ENCODE results near the gene CACNG8. TPM values are rescaled to one million over a fixed set of nuclear protein-coding genes. Genes with fewer than 3 reads are reported as not detected.

Gene CACNG8
- total and polyA plus RNA-seq, 12 donors = under 0.01 to 0.06 (median 0.03) TPM; not detected in 7

DNA sequence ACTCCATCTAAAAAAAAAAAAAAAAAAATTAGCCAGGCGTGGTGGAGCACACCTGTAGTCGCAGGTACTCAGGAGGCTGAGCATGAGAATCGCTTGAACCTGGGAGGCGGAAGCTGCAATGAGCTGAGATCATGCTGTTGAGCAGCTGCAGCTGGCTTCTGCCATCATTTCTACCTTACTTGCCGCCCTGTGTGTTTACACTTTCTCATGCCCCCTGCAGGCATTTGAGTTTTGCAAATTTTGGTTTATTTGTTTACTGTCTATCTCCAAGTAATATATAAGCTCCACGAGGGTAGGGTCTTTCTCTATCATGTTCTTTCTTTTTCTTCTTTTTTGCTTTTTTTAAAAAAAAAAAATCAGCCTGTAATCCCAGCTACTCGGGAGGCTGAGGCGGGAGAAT, 46.7 kb downstream of the CACNG8 start:
- WGBS, 4 donors = 73 to 84% (median 82%) methylated on average over 8 of the region's 8 CpGs
- no peaks in the 10 kb centered on the region for H3K9me3 ChIP-seq (replicated peaks in 1 of 3)
- no peaks in the 10 kb centered on the region for H3K4me1 ChIP-seq (replicated peaks in 1 of 2)
- intact Hi-C loops (cut with DNase I) = no loop called here
- H3K27ac ChIP-seq = no peak overlapping the region
- no peaks in the 10 kb centered on the region for H3K27me3 ChIP-seq
- TF ChIP-seq, protein P1, sequence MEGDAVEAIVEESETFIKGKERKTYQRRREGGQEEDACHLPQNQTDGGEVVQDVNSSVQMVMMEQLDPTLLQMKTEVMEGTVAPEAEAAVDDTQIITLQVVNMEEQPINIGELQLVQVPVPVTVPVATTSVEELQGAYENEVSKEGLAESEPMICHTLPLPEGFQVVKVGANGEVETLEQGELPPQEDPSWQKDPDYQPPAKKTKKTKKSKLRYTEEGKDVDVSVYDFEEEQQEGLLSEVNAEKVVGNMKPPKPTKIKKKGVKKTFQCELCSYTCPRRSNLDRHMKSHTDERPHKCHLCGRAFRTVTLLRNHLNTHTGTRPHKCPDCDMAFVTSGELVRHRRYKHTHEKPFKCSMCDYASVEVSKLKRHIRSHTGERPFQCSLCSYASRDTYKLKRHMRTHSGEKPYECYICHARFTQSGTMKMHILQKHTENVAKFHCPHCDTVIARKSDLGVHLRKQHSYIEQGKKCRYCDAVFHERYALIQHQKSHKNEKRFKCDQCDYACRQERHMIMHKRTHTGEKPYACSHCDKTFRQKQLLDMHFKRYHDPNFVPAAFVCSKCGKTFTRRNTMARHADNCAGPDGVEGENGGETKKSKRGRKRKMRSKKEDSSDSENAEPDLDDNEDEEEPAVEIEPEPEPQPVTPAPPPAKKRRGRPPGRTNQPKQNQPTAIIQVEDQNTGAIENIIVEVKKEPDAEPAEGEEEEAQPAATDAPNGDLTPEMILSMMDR (IDR thresholded peaks at IDR 0.05) = no peak
- DNase-seq = no peak
- H3K36me3 ChIP-seq (replicated peaks in 1 of 2) = no peaks in the 10 kb centered on the region
- H3K4me3 ChIP-seq = no peak overlapping the region

DNA sequence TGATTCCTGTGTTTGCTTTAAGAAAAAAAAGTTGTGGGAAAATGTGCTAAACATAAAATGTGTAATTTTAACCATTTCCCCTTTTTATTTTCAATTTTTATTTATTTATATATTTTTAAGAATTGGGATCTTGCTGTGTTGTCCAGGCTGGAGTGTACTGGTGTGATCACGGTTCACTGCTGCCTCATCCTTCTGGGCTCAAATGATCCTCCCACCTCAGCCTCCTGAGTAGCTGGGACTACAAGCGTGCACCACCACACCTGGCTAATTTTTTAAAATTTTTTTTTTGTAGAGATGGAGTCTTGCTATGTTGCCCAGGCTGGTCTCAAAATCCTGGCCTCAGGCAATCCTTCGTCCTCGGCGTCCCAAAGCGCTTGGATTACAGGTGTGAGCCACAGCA, 47.7 kb downstream of the CACNG8 start:
- Histone ChIP-seq H3K4me1 (replicated peaks in 1 of 2) (no peaks in the 10 kb centered on the region), H3K36me3 (replicated peaks in 1 of 2) (no peaks in the 10 kb centered on the region), H3K4me3 (no peak overlapping the region), H3K27ac (no peak overlapping the region), H3K27me3 (no peaks in the 10 kb centered on the region), H3K9me3 (replicated peaks in 1 of 3) (no peaks in the 10 kb centered on the region)
- intact Hi-C loops (cut with DNase I) = no loop called here
- TF ChIP-seq POLR2A (IDR thresholded peaks at IDR 0.05) = no peak
- TF ChIP-seq, protein P1 (IDR thresholded peaks at IDR 0.05) = no peak
- 77 to 91% (median 91%) methylated on average over 6 of the region's 6 CpGs for WGBS, 4 donors
- no peak for DNase-seq

DNA sequence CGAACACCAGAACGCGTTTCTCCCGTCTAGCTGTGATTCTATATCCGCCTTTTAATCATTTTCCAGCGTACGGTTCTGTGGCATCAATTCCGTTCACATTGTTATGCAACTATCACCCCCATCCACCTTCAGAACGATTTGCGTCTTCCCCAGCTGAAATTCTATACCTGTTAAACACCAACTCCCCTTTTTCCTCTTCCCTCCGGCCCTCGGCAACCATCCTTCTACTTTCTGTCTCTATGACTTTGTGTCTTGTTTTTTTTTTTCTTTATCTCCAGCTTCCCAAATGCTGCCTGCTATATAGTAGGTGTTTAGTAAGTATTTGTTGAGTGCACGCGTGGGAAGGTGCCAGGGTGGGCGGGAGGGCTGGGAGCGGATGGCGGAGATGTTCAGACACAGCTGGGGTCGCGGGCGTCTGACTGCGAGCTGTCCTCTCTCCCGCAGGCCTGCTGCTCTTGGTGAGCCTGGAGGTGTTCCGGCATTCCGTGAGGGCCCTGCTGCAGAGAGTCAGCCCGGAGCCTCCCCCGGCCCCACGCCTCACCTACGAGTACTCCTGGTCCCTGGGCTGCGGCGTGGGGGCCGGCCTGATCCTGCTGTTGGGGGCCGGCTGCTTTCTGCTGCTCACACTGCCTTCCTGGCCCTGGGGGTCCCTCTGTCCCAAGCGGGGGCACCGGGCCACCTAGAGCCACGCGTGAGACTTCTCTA, 48.9 kb downstream of the CACNG8 start:
- intact Hi-C loops (cut with DNase I) = no loop called here
- H3K36me3 ChIP-seq (replicated peaks in 1 of 2) = no peaks in the 10 kb centered on the region
- no peak for TF ChIP-seq POLR2A (IDR thresholded peaks at IDR 0.05)
- TF ChIP-seq, protein P1 (IDR thresholded peaks at IDR 0.05) = no peak
- WGBS, 4 donors = 28 to 42% (median 35%) methylated on average over 19 to 36 of the region's 36 CpGs
- no peak overlapping the region for H3K27ac ChIP-seq
- no peak overlapping the region for H3K4me3 ChIP-seq
- H3K27me3 ChIP-seq = no peaks in the 10 kb centered on the region
- no peaks in the 10 kb centered on the region for H3K9me3 ChIP-seq (replicated peaks in 1 of 3)
- no peak for DNase-seq
- H3K4me1 ChIP-seq (replicated peaks in 1 of 2) = no peaks in the 10 kb centered on the region

DNA sequence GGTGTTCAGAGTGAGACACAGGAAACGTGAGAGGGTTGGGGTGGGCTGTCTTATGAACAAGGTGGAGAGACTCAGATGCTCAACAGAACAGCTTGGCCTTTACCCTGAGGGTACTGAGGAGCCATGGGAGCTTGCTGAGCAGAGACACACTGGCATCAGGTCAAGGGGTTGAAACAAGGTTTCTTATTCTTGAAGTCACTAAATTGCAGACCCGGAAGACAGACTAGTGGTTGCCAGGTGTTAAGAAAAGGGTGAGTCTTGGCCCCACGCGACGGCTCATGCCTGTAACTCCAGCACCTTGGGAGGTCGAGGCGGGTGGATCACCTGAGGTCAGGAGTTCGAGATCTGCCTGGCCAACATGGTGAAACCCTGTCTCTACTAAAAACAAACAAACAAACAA, 51.1 kb downstream of the CACNG8 start:
- DNase-seq = no peak
- Histone ChIP-seq H3K4me3 (no peak overlapping the region), H3K27me3 (no peaks in the 10 kb centered on the region), H3K36me3 (replicated peaks in 1 of 2) (no peaks in the 10 kb centered on the region), H3K9me3 (replicated peaks in 1 of 3) (no peaks in the 10 kb centered on the region), H3K4me1 (replicated peaks in 1 of 2) (no peaks in the 10 kb centered on the region), H3K27ac (no peak overlapping the region)
- TF ChIP-seq, protein P1 (IDR thresholded peaks at IDR 0.05) = no peak
- TF ChIP-seq POLR2A (IDR thresholded peaks at IDR 0.05) = no peak
- 66 to 81% (median 76%) methylated on average over 8 of the region's 8 CpGs for WGBS, 4 donors
- intact Hi-C loops (cut with DNase I) = no loop called here

All from adrenal gland (tissue), 12 donors.